ENCODE results near the gene FNDC3B. TPM values are rescaled to one million over a fixed set of nuclear protein-coding genes. Genes with fewer than 3 reads are reported as not detected.

The FNDC3B gene
- total and polyA plus RNA-seq, 7 donors, result 16.2 to 93.9 (median 50.3) TPM

DNA sequence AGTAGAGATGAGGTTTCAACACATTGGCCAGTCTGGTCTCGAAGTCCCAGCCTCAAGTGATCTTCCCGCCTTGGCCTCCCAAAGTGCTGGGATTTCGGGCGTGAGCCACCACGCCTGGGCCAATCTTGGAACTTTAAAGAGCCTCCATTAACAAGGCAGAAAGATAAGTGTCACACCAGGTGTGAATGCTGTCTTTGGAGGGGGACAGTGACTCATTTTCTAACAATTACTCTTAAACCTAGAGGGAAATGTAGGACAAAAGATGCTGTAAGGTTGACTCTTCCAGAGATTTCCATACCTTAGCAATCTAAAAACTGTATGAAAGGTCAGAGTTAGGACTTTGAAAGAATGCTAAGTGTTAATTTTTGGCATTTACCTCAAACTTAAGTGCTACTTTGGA is 84.9 kb downstream of the FNDC3B start:
- WGBS, 2 donors, result 98% methylated on average over 5 of the region's 5 CpGs
- H3K4me3 ChIP-seq, result no peak overlapping the region
- H3K27me3 ChIP-seq, result no peaks in the 10 kb centered on the region
- no peak for DNase-seq
- no peaks in the 10 kb centered on the region for H3K9me3 ChIP-seq
- H3K27ac ChIP-seq, result peak overlapping the region in 2 of 4 donors; percentile 78 to 86
- TF ChIP-seq EP300 (IDR thresholded peaks at IDR 0.05) (no peak), CTCF (IDR thresholded peaks at IDR 0.05) (no peak), POLR2AphosphoS5 (IDR thresholded peaks at IDR 0.05) (no peak), POLR2A (IDR thresholded peaks at IDR 0.05) (no peak)
- peaks cover 0 to 69% (median 51%) of the 10 kb centered on the region in 4 donors for H3K4me1 ChIP-seq
- no peaks in the 10 kb centered on the region for H3K36me3 ChIP-seq
- intact Hi-C loops (cut with DNase I), result no loop called here

GRCh38 chr3:172125053-172125452 is 85.7 kb downstream of the FNDC3B start:
- Histone ChIP-seq H3K27me3 (no peaks in the 10 kb centered on the region), H3K4me1 (peaks cover 0 to 75% (median 55%) of the 10 kb centered on the region in 4 donors), H3K27ac (peak overlapping the region; percentile 74 to 86 (median 78)), H3K9me3 (no peaks in the 10 kb centered on the region), H3K4me3 (no peak overlapping the region), H3K36me3 (no peaks in the 10 kb centered on the region)
- intact Hi-C loops (cut with DNase I), result loop anchor here (5.0 kb wide), 2 partner anchors 83 to 192 kb away; no protein-coding TSS in a partner anchor
- 86 to 88% methylated on average over 6 of the region's 6 CpGs for WGBS, 2 donors
- no peak for TF ChIP-seq EP300 (IDR thresholded peaks at IDR 0.05)
- TF ChIP-seq POLR2A (IDR thresholded peaks at IDR 0.05), result no peak
- no peak for TF ChIP-seq CTCF (IDR thresholded peaks at IDR 0.05)
- no peak for TF ChIP-seq POLR2AphosphoS5 (IDR thresholded peaks at IDR 0.05)
- DNase-seq, result no peak

DNA sequence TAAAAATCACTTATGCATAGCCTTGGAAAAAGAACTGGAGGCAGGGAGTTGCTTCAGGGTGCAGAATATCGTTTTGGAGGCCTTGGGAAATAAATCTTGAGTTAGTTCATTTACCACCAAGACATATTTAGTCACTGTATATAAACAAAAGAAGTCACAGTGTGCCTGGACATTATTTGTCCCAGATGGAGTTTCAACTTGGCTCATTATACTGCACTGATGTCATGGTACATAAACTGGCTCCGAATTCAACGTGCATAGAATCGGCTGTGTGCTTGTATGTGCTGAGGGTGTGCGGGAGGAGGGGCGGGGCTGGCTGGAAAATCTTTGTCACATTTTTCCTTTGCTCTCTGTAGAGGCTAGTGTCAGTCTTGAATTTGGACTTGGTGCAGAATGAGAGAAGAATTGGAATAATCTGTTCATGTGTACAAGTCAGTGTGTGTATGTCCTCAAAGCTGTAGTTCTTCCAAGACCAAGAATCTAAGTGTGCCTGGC is 86.6 kb downstream of the FNDC3B start:
- Histone ChIP-seq H3K27me3 (no peaks in the 10 kb centered on the region), H3K9me3 (no peaks in the 10 kb centered on the region), H3K27ac (peak overlapping the region; percentile 74 to 86 (median 78)), H3K36me3 (no peaks in the 10 kb centered on the region), H3K4me1 (peaks cover 0 to 83% (median 62%) of the 10 kb centered on the region in 4 donors), H3K4me3 (no peak overlapping the region)
- peak; percentile 93 for DNase-seq
- intact Hi-C loops (cut with DNase I), result loop anchor here (1.0 to 5.0 kb wide), 3 partner anchors 27 to 191 kb away; no protein-coding TSS in a partner anchor
- WGBS, 2 donors, result 15 to 44% methylated on average over 6 of the region's 6 CpGs
- TF ChIP-seq POLR2AphosphoS5 (IDR thresholded peaks at IDR 0.05) (peak; percentile 74 to 89 (median 77)), EP300 (IDR thresholded peaks at IDR 0.05) (peak in 3 of 4 donors; percentile 9 to 83 (median 67)), POLR2A (IDR thresholded peaks at IDR 0.05) (no peak), CTCF (IDR thresholded peaks at IDR 0.05) (no peak)

DNA sequence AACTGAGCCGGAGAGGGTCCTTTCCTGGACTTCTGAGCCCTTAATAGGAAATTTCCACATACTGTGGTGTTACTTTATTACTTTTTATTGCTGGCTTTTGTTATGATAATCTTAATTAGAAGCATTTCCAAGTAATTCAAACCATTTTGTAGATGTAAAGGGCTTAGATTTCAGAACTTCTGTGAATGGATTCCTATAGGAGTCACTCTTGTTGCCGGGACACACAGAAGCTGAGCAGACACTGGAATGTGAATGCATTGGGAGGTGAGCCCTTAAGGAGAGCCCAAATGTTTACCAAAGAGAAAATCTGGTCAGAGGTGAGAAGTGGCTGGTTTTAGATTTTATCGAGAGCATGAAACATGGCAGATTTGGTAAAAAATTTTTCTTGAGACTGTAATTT is 87.4 kb downstream of the FNDC3B start:
- TF ChIP-seq CTCF (IDR thresholded peaks at IDR 0.05) (no peak), POLR2A (IDR thresholded peaks at IDR 0.05) (no peak), POLR2AphosphoS5 (IDR thresholded peaks at IDR 0.05) (no peak), EP300 (IDR thresholded peaks at IDR 0.05) (no peak)
- Histone ChIP-seq H3K9me3 (no peaks in the 10 kb centered on the region), H3K36me3 (no peaks in the 10 kb centered on the region), H3K4me3 (no peak overlapping the region), H3K27me3 (no peaks in the 10 kb centered on the region), H3K27ac (peak overlapping the region; percentile 74 to 86 (median 78)), H3K4me1 (peaks cover 0 to 76% (median 59%) of the 10 kb centered on the region in 4 donors)
- 74 to 76% methylated on average over 3 of the region's 3 CpGs for WGBS, 2 donors
- intact Hi-C loops (cut with DNase I), result loop anchor here (1.0 to 5.0 kb wide), 3 partner anchors 27 to 191 kb away; no protein-coding TSS in a partner anchor
- DNase-seq, result no peak
